ENCODE data around the gene STPG3.

STPG3 gene

GRCh38 chr9:137302449-137303150, 51.5 kb downstream of the STPG3 start:
- DNase-seq (ENCODE audit: low read depth) = no peak
